Transverse colon (tissue), 4 donors: ENCODE data around the gene CENPT.

Experiments
- CTCF ChIP-seq, 5 experiments: fragments of 200-600 bp in 3 of 5; fragments of 450-650 bp in 2 of 5; sonication (generic) in 3 of 5; IDR thresholded peaks; 1 replicate in 2 of 5; 2 replicates in 3 of 5; pipeline ENCODE4 v1.5.1; 2016 to 2017; ENCODE audit warnings: antibody characterized with exemption in 5 of 5, inconsistent platforms in 3 of 5, mild to moderate bottlenecking in 2 of 5, moderate library complexity in 1 of 5
- EP300 ChIP-seq: sonication (generic); formaldehyde crosslinking; IDR thresholded peaks from one replicate; pipeline ENCODE4 v1.6.1; 2017; ENCODE audit warnings: antibody characterized with exemption, low read depth
- POLR2A ChIP-seq: fragments of 450-650 bp; IDR thresholded peaks from one replicate; pipeline ENCODE4 v1.6.1; 2016; ENCODE audit warnings: antibody characterized with exemption, mild to moderate bottlenecking, moderate library complexity
- POLR2AphosphoS5 ChIP-seq, 3 donors: sonication (generic); formaldehyde crosslinking; IDR thresholded peaks; one replicate each; pipeline ENCODE4 v1.6.1; 2016; ENCODE audit warnings: antibody characterized with exemption in 3 of 3

GRCh38 chr16:67846063-67846319, 1.5 kb downstream of the CENPT start:
- TF ChIP-seq CTCF (IDR thresholded peaks at IDR 0.05) (no peak), POLR2AphosphoS5 (IDR thresholded peaks at IDR 0.05) (no peak), EP300 (no peak), POLR2A (no peak)
